Measurements from ENCODE around the gene RAB11FIP5.

GRCh38 chr2:73033142-73033765, 79.5 kb downstream of the RAB11FIP5 start:
- TF ChIP-seq SIN3A (IDR thresholded peaks at IDR 0.05; ENCODE audit: low read depth) (no peak), MAX (IDR thresholded peaks at IDR 0.05) (no peak), POLR2AphosphoS5 (IDR thresholded peaks at IDR 0.05; ENCODE audit: low read depth, low read length) (no peak), POLR2A (IDR thresholded peaks at IDR 0.05; ENCODE audit: borderline replicate concordance, extremely low read depth, insufficient read depth, insufficient read length) (no peak), TCF7L2 (IDR thresholded peaks at IDR 0.05; ENCODE audit: borderline replicate concordance, extremely low read depth, insufficient read depth, insufficient read length) (no peak), EZH2 (IDR thresholded peaks at IDR 0.05) (no peak), EZH2phosphoT487 (IDR thresholded peaks at IDR 0.05; ENCODE audit: borderline replicate concordance) (no peak)
- TF ChIP-seq, protein P1, sequence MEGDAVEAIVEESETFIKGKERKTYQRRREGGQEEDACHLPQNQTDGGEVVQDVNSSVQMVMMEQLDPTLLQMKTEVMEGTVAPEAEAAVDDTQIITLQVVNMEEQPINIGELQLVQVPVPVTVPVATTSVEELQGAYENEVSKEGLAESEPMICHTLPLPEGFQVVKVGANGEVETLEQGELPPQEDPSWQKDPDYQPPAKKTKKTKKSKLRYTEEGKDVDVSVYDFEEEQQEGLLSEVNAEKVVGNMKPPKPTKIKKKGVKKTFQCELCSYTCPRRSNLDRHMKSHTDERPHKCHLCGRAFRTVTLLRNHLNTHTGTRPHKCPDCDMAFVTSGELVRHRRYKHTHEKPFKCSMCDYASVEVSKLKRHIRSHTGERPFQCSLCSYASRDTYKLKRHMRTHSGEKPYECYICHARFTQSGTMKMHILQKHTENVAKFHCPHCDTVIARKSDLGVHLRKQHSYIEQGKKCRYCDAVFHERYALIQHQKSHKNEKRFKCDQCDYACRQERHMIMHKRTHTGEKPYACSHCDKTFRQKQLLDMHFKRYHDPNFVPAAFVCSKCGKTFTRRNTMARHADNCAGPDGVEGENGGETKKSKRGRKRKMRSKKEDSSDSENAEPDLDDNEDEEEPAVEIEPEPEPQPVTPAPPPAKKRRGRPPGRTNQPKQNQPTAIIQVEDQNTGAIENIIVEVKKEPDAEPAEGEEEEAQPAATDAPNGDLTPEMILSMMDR (IDR thresholded peaks at IDR 0.05 in 2 of 3, conservative IDR thresholded peaks at IDR 0.05 in 1 of 3; ENCODE audit: borderline replicate concordance in 1 of 3, insufficient read depth in 1 of 3, low read depth in 2 of 3, low read length in 2 of 3), result no peak
- TF ChIP-seq, protein P2, sequence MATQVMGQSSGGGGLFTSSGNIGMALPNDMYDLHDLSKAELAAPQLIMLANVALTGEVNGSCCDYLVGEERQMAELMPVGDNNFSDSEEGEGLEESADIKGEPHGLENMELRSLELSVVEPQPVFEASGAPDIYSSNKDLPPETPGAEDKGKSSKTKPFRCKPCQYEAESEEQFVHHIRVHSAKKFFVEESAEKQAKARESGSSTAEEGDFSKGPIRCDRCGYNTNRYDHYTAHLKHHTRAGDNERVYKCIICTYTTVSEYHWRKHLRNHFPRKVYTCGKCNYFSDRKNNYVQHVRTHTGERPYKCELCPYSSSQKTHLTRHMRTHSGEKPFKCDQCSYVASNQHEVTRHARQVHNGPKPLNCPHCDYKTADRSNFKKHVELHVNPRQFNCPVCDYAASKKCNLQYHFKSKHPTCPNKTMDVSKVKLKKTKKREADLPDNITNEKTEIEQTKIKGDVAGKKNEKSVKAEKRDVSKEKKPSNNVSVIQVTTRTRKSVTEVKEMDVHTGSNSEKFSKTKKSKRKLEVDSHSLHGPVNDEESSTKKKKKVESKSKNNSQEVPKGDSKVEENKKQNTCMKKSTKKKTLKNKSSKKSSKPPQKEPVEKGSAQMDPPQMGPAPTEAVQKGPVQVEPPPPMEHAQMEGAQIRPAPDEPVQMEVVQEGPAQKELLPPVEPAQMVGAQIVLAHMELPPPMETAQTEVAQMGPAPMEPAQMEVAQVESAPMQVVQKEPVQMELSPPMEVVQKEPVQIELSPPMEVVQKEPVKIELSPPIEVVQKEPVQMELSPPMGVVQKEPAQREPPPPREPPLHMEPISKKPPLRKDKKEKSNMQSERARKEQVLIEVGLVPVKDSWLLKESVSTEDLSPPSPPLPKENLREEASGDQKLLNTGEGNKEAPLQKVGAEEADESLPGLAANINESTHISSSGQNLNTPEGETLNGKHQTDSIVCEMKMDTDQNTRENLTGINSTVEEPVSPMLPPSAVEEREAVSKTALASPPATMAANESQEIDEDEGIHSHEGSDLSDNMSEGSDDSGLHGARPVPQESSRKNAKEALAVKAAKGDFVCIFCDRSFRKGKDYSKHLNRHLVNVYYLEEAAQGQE (IDR thresholded peaks at IDR 0.05; ENCODE audit: low read depth), result no peak

Data from HCT116 (cell line).